Measurements from ENCODE around the gene CHCHD6. TPM values are rescaled to one million over a fixed set of nuclear protein-coding genes. Genes with fewer than 3 reads are reported as not detected.

Gene CHCHD6
- total RNA-seq, 1 donor from 2014 or later, result 28.7 TPM

GRCh38 chr3:126891141-126891540 is 187.1 kb downstream of the CHCHD6 start:
- DNase-seq (ENCODE audit: low read depth), result no peak
- H3K4me3 ChIP-seq (ENCODE audit: low read depth, low read length), result no peak overlapping the region
- H3K36me3 ChIP-seq (ENCODE audit: control insufficient read depth, insufficient read depth, low read length), result no peaks in the 10 kb centered on the region
- no peak for TF ChIP-seq CTCF (IDR thresholded peaks at IDR 0.05; ENCODE audit: insufficient read depth, low read length, poor library complexity, severe bottlenecking)
- no peaks in the 10 kb centered on the region for H3K27me3 ChIP-seq (ENCODE audit: control insufficient read depth, insufficient read depth, low read length)

- H3K36me3 ChIP-seq (ENCODE audit: control insufficient read depth, insufficient read depth, low read length), result no peaks in the 10 kb centered on the region
- TF ChIP-seq CTCF (IDR thresholded peaks at IDR 0.05; ENCODE audit: insufficient read depth, low read length, poor library complexity, severe bottlenecking), result no peak
- no peak for DNase-seq (ENCODE audit: low read depth)
- no peak overlapping the region for H3K4me3 ChIP-seq (ENCODE audit: low read depth, low read length)
- no peaks in the 10 kb centered on the region for H3K27me3 ChIP-seq (ENCODE audit: control insufficient read depth, insufficient read depth, low read length)
Measured at GRCh38 chr3:126891791-126892190, 187.8 kb downstream of the CHCHD6 start.

- no peaks in the 10 kb centered on the region for H3K27me3 ChIP-seq (ENCODE audit: control insufficient read depth, insufficient read depth, low read length)
- no peak for DNase-seq (ENCODE audit: low read depth)
- TF ChIP-seq CTCF (IDR thresholded peaks at IDR 0.05; ENCODE audit: insufficient read depth, low read length, poor library complexity, severe bottlenecking), result no peak
- no peaks in the 10 kb centered on the region for H3K36me3 ChIP-seq (ENCODE audit: control insufficient read depth, insufficient read depth, low read length)
- H3K4me3 ChIP-seq (ENCODE audit: low read depth, low read length), result no peak overlapping the region
Measured at GRCh38 chr3:126893651-126894050, 189.6 kb downstream of the CHCHD6 start.

GRCh38 chr3:126894475-126894874 is 190.4 kb downstream of the CHCHD6 start:
- DNase-seq (ENCODE audit: low read depth), result no peak
- no peak overlapping the region for H3K4me3 ChIP-seq (ENCODE audit: low read depth, low read length)
- TF ChIP-seq CTCF (IDR thresholded peaks at IDR 0.05; ENCODE audit: insufficient read depth, low read length, poor library complexity, severe bottlenecking), result no peak
- H3K36me3 ChIP-seq (ENCODE audit: control insufficient read depth, insufficient read depth, low read length), result no peaks in the 10 kb centered on the region
- no peaks in the 10 kb centered on the region for H3K27me3 ChIP-seq (ENCODE audit: control insufficient read depth, insufficient read depth, low read length)

GRCh38 chr3:126895178-126896066 is 191.4 kb downstream of the CHCHD6 start:
- Histone ChIP-seq H3K36me3 (ENCODE audit: control insufficient read depth, insufficient read depth, low read length) (no peaks in the 10 kb centered on the region), H3K27me3 (ENCODE audit: control insufficient read depth, insufficient read depth, low read length) (no peaks in the 10 kb centered on the region), H3K4me3 (ENCODE audit: low read depth, low read length) (no peak overlapping the region)
- TF ChIP-seq CTCF (IDR thresholded peaks at IDR 0.05; ENCODE audit: insufficient read depth, low read length, poor library complexity, severe bottlenecking), result no peak
- DNase-seq (ENCODE audit: low read depth), result no peak

- no peak overlapping the region for H3K4me3 ChIP-seq (ENCODE audit: low read depth, low read length)
- H3K27me3 ChIP-seq (ENCODE audit: control insufficient read depth, insufficient read depth, low read length), result no peaks in the 10 kb centered on the region
- no peak for DNase-seq (ENCODE audit: low read depth)
- no peak for TF ChIP-seq CTCF (IDR thresholded peaks at IDR 0.05; ENCODE audit: insufficient read depth, low read length, poor library complexity, severe bottlenecking)
- H3K36me3 ChIP-seq (ENCODE audit: control insufficient read depth, insufficient read depth, low read length), result no peaks in the 10 kb centered on the region
Measured at GRCh38 chr3:126896067-126896441, 192.0 kb downstream of the CHCHD6 start.
